Neutrophil (primary cell): ENCODE data around the gene CCDC158.

Experiments
- H3K27ac ChIP-seq: fragments of 200-600 bp; sonication (generic); 2 replicates; pipeline ENCODE4 v1.5.1; 2016; ENCODE audit warnings: mild to moderate bottlenecking, moderate library complexity
- H3K27me3 ChIP-seq: fragments of 200-600 bp; sonication (generic); 2 replicates; pipeline ENCODE4 v1.6.0; 2016; ENCODE audit warnings: mild to moderate bottlenecking
- H3K36me3 ChIP-seq: fragments of 200-600 bp; sonication (generic); 2 replicates; pipeline ENCODE4 v1.5.1; 2017
- H3K4me1 ChIP-seq, 2 experiments: fragments of 200-600 bp in 1 of 2; sonication (generic) in 1 of 2; 1 replicate in 1 of 2; 2 replicates in 1 of 2; pipeline versions ENCODE4 v1.5.1 to v1.6.1; 2013 to 2016; ENCODE audit warnings: low read depth in 1 of 2, low read length in 1 of 2, mild to moderate bottlenecking in 1 of 2, moderate library complexity in 1 of 2; ENCODE audit not compliant: control insufficient read depth in 1 of 2, insufficient read depth in 1 of 2
- H3K4me3 ChIP-seq, 2 experiments: fragments of 200-600 bp in 1 of 2; sonication (generic) in 1 of 2; 1 replicate in 1 of 2; 2 replicates in 1 of 2; pipeline ENCODE4 v1.5.1; 2013 to 2016; ENCODE audit warnings: low read depth in 1 of 2, low read length in 1 of 2, mild to moderate bottlenecking in 1 of 2, moderate library complexity in 1 of 2
- H3K9me3 ChIP-seq: fragments of 200-600 bp; sonication (generic); 2 replicates; pipeline ENCODE4 v1.5.1; 2016
- TF ChIP-seq, protein P1 (sequence below): fragments of 200-600 bp; sonication (generic); IDR thresholded peaks from 2 replicates; pipeline ENCODE4 v1.5.1; 2016; ENCODE audit warnings: antibody characterized with exemption

The CCDC158 gene

DNA sequence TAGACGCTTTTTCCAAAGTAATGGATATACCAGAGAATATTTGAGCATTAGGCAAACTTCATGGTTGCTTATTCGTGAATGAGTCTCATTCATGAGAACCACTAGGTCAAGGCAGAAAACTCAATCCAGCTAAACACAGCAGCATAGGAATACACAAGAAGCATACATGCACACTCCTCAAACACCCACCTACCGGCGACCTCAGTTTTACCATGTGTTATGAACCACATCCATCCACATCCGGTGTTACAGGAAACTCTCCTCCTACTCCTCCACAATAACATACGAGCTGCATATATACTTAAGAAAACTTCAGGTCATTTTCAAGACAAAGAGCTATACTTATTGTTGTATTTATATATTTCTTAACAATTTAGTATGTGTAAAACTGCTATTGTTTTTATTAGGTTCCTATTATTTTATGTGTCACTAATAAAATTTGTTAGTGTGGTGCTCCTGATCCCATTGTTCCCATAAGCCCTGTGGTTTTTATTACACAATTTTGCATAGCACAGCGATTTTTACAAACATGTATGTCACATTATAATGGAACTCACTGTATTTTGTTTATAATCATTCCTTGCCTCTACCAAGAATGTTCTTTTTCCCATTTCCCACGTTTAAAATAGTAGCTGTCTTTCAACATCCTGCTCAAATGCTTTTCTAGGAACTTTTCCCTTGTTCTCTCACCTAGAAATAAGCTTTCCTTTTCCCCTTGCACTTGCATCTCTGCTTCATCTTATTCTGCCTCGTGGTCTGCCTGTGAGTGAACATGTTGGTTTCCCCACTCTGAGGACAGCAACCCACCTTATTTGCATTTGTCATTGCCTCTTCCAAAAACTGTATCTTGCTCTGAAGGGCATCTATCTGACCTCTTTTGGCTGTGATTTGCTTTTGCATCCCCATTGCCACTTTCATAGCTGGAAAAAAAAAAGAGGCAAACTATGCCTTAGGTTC, 66.1 kb downstream of the CCDC158 start:
- TF ChIP-seq, protein P1, sequence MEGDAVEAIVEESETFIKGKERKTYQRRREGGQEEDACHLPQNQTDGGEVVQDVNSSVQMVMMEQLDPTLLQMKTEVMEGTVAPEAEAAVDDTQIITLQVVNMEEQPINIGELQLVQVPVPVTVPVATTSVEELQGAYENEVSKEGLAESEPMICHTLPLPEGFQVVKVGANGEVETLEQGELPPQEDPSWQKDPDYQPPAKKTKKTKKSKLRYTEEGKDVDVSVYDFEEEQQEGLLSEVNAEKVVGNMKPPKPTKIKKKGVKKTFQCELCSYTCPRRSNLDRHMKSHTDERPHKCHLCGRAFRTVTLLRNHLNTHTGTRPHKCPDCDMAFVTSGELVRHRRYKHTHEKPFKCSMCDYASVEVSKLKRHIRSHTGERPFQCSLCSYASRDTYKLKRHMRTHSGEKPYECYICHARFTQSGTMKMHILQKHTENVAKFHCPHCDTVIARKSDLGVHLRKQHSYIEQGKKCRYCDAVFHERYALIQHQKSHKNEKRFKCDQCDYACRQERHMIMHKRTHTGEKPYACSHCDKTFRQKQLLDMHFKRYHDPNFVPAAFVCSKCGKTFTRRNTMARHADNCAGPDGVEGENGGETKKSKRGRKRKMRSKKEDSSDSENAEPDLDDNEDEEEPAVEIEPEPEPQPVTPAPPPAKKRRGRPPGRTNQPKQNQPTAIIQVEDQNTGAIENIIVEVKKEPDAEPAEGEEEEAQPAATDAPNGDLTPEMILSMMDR, result no peak
- H3K4me1 ChIP-seq, result no peaks in the 10 kb centered on the region
- no peaks in the 10 kb centered on the region for H3K9me3 ChIP-seq
- H3K36me3 ChIP-seq, result no peaks in the 10 kb centered on the region
- H3K4me3 ChIP-seq, result no peak overlapping the region
- H3K27me3 ChIP-seq, result no peaks in the 10 kb centered on the region
- no peak overlapping the region for H3K27ac ChIP-seq

DNA sequence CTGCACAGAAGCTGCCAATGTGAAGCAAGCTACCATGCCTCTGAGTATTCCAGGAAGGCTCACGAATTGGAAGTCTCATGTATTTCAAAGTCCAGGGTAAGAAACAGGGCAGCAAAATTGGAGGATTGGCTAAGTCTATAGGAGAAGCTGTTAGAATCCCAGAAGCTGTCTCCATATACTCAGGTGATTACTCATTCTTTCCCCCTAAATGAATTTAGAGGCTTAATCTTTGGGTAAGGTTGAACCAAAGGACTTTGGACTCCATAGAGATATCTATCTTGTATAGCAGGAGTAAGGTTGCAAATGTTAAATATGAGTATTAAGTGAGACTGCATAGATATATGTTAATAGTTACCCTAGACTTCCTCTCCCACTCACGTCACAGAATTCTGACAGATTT, 78.1 kb downstream of the CCDC158 start:
- TF ChIP-seq, protein P1, result no peak
- H3K4me1 ChIP-seq, result no peaks in the 10 kb centered on the region
- H3K27ac ChIP-seq, result no peak overlapping the region
- H3K36me3 ChIP-seq, result no peaks in the 10 kb centered on the region
- no peak overlapping the region for H3K4me3 ChIP-seq
- H3K27me3 ChIP-seq, result no peaks in the 10 kb centered on the region
- no peaks in the 10 kb centered on the region for H3K9me3 ChIP-seq

DNA sequence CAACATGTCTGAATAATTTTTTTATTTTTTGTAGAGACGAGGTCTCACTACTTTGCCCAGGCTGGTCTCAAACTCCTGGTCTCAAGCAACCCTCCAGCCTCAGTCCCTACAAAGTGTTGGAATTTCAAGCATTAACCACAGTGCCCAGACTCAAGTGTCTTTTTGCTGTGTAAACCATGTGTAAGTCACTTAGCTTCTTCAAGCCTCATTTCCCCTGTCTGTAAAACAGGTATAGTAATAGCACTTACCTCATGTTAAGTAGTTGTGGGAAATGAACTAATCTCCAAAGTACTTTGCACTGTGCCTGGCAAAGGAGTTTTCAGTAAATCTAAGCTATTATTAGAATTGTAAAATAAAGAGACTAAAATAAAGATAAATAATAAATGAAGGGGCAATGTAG, 78.8 kb downstream of the CCDC158 start:
- Histone ChIP-seq H3K4me3 (no peak overlapping the region), H3K36me3 (no peaks in the 10 kb centered on the region)
- TF ChIP-seq, protein P1, result no peak

DNA sequence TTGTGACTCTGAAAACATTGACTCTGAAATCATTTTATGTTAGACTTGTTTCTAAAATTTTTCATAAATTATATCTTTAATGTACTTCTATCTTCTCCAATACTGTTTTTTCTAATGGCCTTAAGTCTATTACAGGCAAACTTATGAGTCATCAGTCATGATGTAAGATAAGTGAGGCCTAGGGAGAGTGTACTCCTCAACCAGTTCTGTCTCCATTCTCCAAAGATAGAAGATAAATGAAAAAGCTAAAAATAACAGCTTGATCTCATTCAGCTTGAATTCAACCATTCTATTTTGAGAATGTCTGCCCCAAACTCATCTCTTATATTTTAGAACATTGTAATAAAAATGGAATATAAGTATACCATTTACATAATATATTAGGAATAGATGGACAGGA, 79.9 kb downstream of the CCDC158 start:
- Histone ChIP-seq H3K27me3 (no peaks in the 10 kb centered on the region), H3K36me3 (no peaks in the 10 kb centered on the region), H3K9me3 (no peaks in the 10 kb centered on the region), H3K4me3 (no peak overlapping the region), H3K27ac (no peak overlapping the region), H3K4me1 (no peaks in the 10 kb centered on the region)
- TF ChIP-seq, protein P1, result no peak

More for the DNA sequence above, 78.8 kb downstream of the CCDC158 start:
- H3K4me1 ChIP-seq, result no peaks in the 10 kb centered on the region
- no peaks in the 10 kb centered on the region for H3K27me3 ChIP-seq
- H3K27ac ChIP-seq, result no peak overlapping the region
- H3K9me3 ChIP-seq, result no peaks in the 10 kb centered on the region

DNA sequence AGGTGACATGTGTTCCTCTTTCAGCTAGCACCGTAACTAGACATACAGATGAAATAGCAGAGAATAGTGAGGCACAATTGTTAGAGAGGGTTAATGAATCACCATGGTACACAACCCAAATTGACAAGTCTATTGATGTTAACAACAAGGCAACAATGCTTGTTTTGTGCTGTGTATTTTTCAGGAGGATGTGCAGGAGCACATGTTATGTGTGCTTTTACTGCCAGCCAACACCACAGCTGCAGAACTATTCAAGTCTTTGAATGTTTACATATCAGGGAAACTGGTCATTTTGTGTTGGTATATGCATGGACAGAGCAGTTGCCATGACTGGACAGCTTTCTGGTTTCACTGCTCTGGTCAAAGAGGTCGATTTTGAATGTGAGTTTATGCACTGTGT, 81.6 kb downstream of the CCDC158 start:
- Histone ChIP-seq H3K4me1 (no peaks in the 10 kb centered on the region), H3K36me3 (no peaks in the 10 kb centered on the region), H3K27ac (no peak overlapping the region), H3K9me3 (no peaks in the 10 kb centered on the region), H3K4me3 (no peak overlapping the region), H3K27me3 (no peaks in the 10 kb centered on the region)
- TF ChIP-seq, protein P1, result no peak
